ENCODE measurements around the gene KIF22.
"Not testable (repeated sequence)": the region's sequence is repeated elsewhere in the genome, so short reads cannot be mapped to it uniquely, and the experiment has no call there.

The KIF22 gene

GRCh38 chr16:29815793-29816693, 25.5 kb downstream of the KIF22 start, which contains the start of gene PAGR1:
Gene PAGR1 (plus strand): TSS chr16:29816152. CDS start chr16:29816526, 374 bp downstream.
- peak; percentile 92 for DNase-seq

GRCh38 chr16:29816694-29817441, 26.3 kb downstream of the KIF22 start:
- DNase-seq = no peak

GRCh38 chr16:29818082-29818481, 27.5 kb downstream of the KIF22 start:
- no peak for DNase-seq

GRCh38 chr16:29819506-29819905, 29.0 kb downstream of the KIF22 start:
- DNase-seq = no peak

GRCh38 chr16:29820271-29820701, 29.7 kb downstream of the KIF22 start, which contains the start of gene MVP:
Gene MVP (plus strand): TSS chr16:29820462. CDS start chr16:29830550, 10,088 bp downstream.
- no peak for DNase-seq

- DNase-seq = no peak
These were observed 30.4 kb downstream of the KIF22 start for GRCh38 chr16:29820730-29821642.

- no peak for DNase-seq
These were observed 31.1 kb downstream of the KIF22 start for GRCh38 chr16:29821643-29822115.

- no peak for DNase-seq
These were observed 34.1 kb downstream of the KIF22 start for GRCh38 chr16:29824589-29825144.

- DNase-seq = no peak
These were observed 34.8 kb downstream of the KIF22 start for GRCh38 chr16:29825145-29826044.

GRCh38 chr16:29826342-29826695, 35.8 kb downstream of the KIF22 start:
- DNase-seq = no peak

GRCh38 chr16:29830774-29831173, 40.2 kb downstream of the KIF22 start:
- DNase-seq = no peak

- DNase-seq = no peak
These were observed 40.9 kb downstream of the KIF22 start for GRCh38 chr16:29831490-29831889.

- DNase-seq = not testable (repeated sequence)
These were observed 42.7 kb downstream of the KIF22 start for GRCh38 chr16:29833219-29833618.

- no peak for DNase-seq
These were observed 43.5 kb downstream of the KIF22 start for GRCh38 chr16:29834079-29834478.

GRCh38 chr16:29835926-29836325, 45.4 kb downstream of the KIF22 start:
- no peak for DNase-seq

- DNase-seq = no peak
These were observed 46.1 kb downstream of the KIF22 start for GRCh38 chr16:29836623-29837022.

- DNase-seq = no peak
These were observed 47.3 kb downstream of the KIF22 start for GRCh38 chr16:29837841-29838240.

- DNase-seq = no peak
These were observed 49.3 kb downstream of the KIF22 start for GRCh38 chr16:29839822-29840221.

GRCh38 chr16:29840240-29840639, 49.7 kb downstream of the KIF22 start:
- DNase-seq = no peak

- DNase-seq = no peak
These were observed 51.1 kb downstream of the KIF22 start for GRCh38 chr16:29841631-29842030.

GRCh38 chr16:29842732-29843346, 52.3 kb downstream of the KIF22 start:
- DNase-seq = no peak
